Osteocyte (in vitro differentiated cells): ENCODE results near the gene EPHB2. TPM values are rescaled to one million over a fixed set of nuclear protein-coding genes. Genes with fewer than 3 reads are reported as not detected.

Experiments used
- DNase-seq: peaks from one replicate; pipeline ENCODE4 v3.0.0; 2021; ENCODE audit warnings: mixed read lengths; ENCODE audit not compliant: unreplicated experiment; ENCODE audit errors: extremely low spot score
- H3K27ac Mint-ChIP-seq: one replicate; pipeline ENCODE4 v1.8.0; 2021; ENCODE audit warnings: mild to moderate bottlenecking, mixed read lengths; ENCODE audit not compliant: unreplicated experiment
- H3K27me3 Mint-ChIP-seq: one replicate; pipeline ENCODE4 v1.8.0; 2021; ENCODE audit warnings: mixed read lengths; ENCODE audit not compliant: unreplicated experiment
- H3K36me3 Mint-ChIP-seq: one replicate; pipeline ENCODE4 v1.8.0; 2021; ENCODE audit warnings: mixed read lengths; ENCODE audit not compliant: unreplicated experiment
- H3K4me1 Mint-ChIP-seq: one replicate; pipeline ENCODE4 v1.8.0; 2021; ENCODE audit warnings: mixed read lengths; ENCODE audit not compliant: unreplicated experiment
- H3K4me3 Mint-ChIP-seq: one replicate; pipeline ENCODE4 v1.8.0; 2021; ENCODE audit warnings: mild to moderate bottlenecking, moderate library complexity, mixed read lengths; ENCODE audit not compliant: unreplicated experiment
- H3K9me3 Mint-ChIP-seq: one replicate; pipeline ENCODE4 v1.8.0; 2021; ENCODE audit warnings: mixed read lengths; ENCODE audit not compliant: unreplicated experiment
- CTCF ChIP-seq: fragments of 200-600 bp; sonication (generic); IDR thresholded peaks from 2 replicates; pipeline ENCODE4 v1.5.0; 2021; ENCODE audit warnings: antibody characterized with exemption, mild to moderate bottlenecking, moderate library complexity
- total RNA-seq: library from RNA; stranded (reverse); gene quantifications from 2 replicates; pipeline ENCODE4 v1.2.1, GENCODE V29; 2021

Gene EPHB2
- total RNA-seq, 1 donor from 2014 or later = 32.5 TPM

DNA sequence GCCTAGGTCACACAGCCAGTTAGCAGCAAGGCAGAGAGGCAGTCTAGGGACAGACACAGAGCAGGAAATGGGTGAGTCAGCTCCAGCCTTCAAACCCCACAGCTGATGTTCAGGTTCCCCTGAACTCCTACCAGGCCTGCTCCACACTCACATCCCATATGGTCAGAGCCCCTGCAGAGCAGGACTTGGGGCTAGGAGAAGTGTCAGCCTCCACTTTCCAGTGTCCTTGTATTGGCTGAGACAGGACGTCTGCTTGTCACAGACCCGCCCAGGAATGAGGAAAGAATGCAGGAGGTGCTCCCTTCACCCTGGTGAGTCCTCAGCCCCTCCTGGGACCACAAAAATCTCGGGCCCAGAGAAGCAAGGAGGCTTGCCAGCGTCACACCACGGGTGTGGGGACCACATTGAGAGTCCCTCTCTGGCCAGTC is 169.5 kb downstream of the EPHB2 start:
- no peak for DNase-seq
- H3K4me3 Mint-ChIP-seq = no peak overlapping the region
- peaks cover 23% of the 10 kb centered on the region for H3K4me1 Mint-ChIP-seq
- no peaks in the 10 kb centered on the region for H3K27me3 Mint-ChIP-seq
- H3K27ac Mint-ChIP-seq = no peak overlapping the region
- TF ChIP-seq CTCF = no peak
- H3K9me3 Mint-ChIP-seq = no peaks in the 10 kb centered on the region
- H3K36me3 Mint-ChIP-seq = no peaks in the 10 kb centered on the region

DNA sequence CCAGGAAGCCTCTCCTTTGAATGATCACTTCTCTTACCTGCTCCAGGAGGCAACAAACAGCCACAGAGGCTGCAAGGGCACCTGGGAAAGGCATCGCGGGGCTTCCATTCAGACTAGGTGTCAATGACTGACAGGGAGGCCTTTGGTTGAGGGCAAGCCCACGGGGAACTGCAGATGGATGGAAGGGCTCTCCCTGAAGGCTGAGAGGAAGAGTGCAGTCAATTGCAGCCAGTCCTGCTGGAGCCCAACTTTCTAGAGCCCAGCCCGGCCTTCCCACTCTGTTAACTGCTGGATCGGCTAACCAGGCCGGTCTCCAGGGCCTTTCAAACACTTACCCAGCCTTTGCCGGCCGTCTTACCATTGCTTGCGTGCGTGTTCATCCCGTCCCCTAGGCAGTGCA is 172.8 kb downstream of the EPHB2 start:
- Mint-ChIP-seq H3K27me3 (no peaks in the 10 kb centered on the region), H3K9me3 (no peaks in the 10 kb centered on the region), H3K36me3 (no peaks in the 10 kb centered on the region), H3K4me3 (no peak overlapping the region), H3K27ac (no peak overlapping the region), H3K4me1 (peaks cover 25% of the 10 kb centered on the region)
- no peak for TF ChIP-seq CTCF
- DNase-seq = no peak

DNA sequence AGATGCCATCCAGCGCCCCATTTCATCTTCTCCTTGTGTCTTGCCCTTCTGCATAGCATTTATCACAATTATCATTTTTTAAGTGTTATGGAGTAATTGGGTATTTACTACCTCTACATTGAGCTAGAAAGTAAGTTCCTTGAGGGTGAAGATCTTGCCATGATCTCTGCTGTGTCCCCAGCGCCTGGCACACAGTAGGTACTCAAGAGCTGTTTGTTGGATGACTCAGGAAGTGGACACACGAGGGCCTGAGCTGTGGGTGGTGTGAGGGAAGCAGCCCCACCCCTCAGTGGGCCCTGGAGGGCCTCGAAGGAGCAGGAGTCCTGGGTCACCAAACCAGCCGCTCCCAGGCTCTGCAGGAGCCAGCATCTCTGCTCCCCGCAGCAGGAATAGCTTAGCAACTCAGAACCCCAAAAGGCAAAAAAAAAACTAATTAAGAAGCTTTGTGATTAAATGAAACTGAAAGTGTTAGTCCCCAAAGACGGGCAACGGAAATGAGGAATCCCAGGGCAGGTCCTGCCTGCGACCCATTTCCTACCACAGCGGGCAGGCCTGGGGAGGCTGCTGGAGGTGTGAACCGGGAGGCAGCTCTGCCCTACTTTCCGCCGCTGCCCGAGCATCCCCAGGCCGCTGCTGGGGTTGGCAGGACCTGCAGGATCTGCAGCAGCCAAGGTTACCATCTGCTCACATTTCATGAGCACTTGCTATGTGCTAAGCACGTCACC is 174.3 kb downstream of the EPHB2 start:
- no peak overlapping the region for H3K27ac Mint-ChIP-seq
- H3K9me3 Mint-ChIP-seq = no peaks in the 10 kb centered on the region
- H3K4me1 Mint-ChIP-seq = peaks cover 27% of the 10 kb centered on the region
- H3K27me3 Mint-ChIP-seq = no peaks in the 10 kb centered on the region
- DNase-seq = no peak
- TF ChIP-seq CTCF = no peak
- no peak overlapping the region for H3K4me3 Mint-ChIP-seq
- no peaks in the 10 kb centered on the region for H3K36me3 Mint-ChIP-seq

- DNase-seq = no peak
- peaks cover 22% of the 10 kb centered on the region for H3K4me1 Mint-ChIP-seq
- no peaks in the 10 kb centered on the region for H3K36me3 Mint-ChIP-seq
These were observed 175.6 kb downstream of the EPHB2 start for GRCh38 chr1:22886211-22886610.

More at GRCh38 chr1:22886211-22886610, 175.6 kb downstream of the EPHB2 start:
- Mint-ChIP-seq H3K9me3 (no peaks in the 10 kb centered on the region), H3K4me3 (no peak overlapping the region), H3K27ac (peak overlapping the region; percentile 67), H3K27me3 (no peaks in the 10 kb centered on the region)
- TF ChIP-seq CTCF = no peak
